C4-2B (cell line): ENCODE results near the gene NAV2.

Source experiments
- ZFX ChIP-seq: fragments of 450-650 bp; IDR thresholded peaks from 2 replicates; pipeline ENCODE4 v1.6.1; 2017
- TF ChIP-seq, protein P1 (sequence below): fragments of 450-650 bp; conservative IDR thresholded peaks from 2 replicates; pipeline ENCODE4 v1.5.1; 2017; ENCODE audit warnings: mild to moderate bottlenecking

- TF ChIP-seq, protein P1, sequence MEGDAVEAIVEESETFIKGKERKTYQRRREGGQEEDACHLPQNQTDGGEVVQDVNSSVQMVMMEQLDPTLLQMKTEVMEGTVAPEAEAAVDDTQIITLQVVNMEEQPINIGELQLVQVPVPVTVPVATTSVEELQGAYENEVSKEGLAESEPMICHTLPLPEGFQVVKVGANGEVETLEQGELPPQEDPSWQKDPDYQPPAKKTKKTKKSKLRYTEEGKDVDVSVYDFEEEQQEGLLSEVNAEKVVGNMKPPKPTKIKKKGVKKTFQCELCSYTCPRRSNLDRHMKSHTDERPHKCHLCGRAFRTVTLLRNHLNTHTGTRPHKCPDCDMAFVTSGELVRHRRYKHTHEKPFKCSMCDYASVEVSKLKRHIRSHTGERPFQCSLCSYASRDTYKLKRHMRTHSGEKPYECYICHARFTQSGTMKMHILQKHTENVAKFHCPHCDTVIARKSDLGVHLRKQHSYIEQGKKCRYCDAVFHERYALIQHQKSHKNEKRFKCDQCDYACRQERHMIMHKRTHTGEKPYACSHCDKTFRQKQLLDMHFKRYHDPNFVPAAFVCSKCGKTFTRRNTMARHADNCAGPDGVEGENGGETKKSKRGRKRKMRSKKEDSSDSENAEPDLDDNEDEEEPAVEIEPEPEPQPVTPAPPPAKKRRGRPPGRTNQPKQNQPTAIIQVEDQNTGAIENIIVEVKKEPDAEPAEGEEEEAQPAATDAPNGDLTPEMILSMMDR = peak; percentile 34
- no peak for TF ChIP-seq ZFX
These were observed 87.5 kb downstream of the NAV2 start for GRCh38 chr11:19800162-19800561.
